OCI-LY7 (cell line): ENCODE data around the gene GLYATL1.

Experiments
- EZH2phosphoT487 ChIP-seq: fragments of 200-600 bp; sonication (generic); IDR thresholded peaks from 2 replicates; pipeline ENCODE4 v1.6.1; 2018; ENCODE audit warnings: low read depth, borderline replicate concordance, mild to moderate bottlenecking, mixed run types, antibody characterized with exemption, low read length, moderate library complexity, mixed read lengths
- TF ChIP-seq, protein P1 (sequence below): fragments of 200-600 bp; sonication (generic); conservative IDR thresholded peaks from 2 replicates; pipeline ENCODE4 v1.5.1; 2014; ENCODE audit warnings: mild to moderate bottlenecking, antibody characterized with exemption, low read length, moderate library complexity, mixed read lengths

DNA sequence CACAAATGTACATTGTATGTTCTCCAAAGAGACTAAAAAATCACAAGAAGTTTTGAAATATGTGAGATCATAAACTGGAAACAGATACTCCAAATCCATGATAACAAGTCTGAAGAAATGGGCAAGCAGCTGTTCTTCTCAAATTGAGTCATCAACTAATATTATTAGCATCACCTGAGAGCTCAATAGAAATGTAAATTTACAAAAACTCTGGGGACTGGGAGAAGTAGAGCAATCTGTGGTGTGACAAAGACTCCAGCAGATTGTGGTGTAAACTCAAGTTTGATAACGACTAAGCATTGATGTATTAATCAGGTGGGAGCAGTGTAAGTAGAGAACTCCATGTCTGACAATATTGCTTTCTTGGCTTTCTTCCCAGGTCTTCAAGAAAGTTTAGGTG lies 53.2 kb downstream of the GLYATL1 start:
- TF ChIP-seq, protein P1, sequence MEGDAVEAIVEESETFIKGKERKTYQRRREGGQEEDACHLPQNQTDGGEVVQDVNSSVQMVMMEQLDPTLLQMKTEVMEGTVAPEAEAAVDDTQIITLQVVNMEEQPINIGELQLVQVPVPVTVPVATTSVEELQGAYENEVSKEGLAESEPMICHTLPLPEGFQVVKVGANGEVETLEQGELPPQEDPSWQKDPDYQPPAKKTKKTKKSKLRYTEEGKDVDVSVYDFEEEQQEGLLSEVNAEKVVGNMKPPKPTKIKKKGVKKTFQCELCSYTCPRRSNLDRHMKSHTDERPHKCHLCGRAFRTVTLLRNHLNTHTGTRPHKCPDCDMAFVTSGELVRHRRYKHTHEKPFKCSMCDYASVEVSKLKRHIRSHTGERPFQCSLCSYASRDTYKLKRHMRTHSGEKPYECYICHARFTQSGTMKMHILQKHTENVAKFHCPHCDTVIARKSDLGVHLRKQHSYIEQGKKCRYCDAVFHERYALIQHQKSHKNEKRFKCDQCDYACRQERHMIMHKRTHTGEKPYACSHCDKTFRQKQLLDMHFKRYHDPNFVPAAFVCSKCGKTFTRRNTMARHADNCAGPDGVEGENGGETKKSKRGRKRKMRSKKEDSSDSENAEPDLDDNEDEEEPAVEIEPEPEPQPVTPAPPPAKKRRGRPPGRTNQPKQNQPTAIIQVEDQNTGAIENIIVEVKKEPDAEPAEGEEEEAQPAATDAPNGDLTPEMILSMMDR, result no peak
- TF ChIP-seq EZH2phosphoT487, result no peak
